Activated CD4-positive, CD25-positive, alpha-beta regulatory T cell treated with anti-CD3 and anti-CD28 coated beads, Interleukin-2, amount 50 U/mL, for 16 hours (primary cell): Measurements from ENCODE around the gene TMEM209.
"Not testable (repeated sequence)": the region's sequence is repeated elsewhere in the genome, so short reads cannot be mapped to it uniquely, and the experiment has no call there.

ENCODE experiments used
- DNase-seq: peaks from one replicate; pipeline ENCODE4 v3.0.0-alpha.2; 2020; ENCODE audit warnings: low read depth, low spot score

TMEM209 gene

DNA sequence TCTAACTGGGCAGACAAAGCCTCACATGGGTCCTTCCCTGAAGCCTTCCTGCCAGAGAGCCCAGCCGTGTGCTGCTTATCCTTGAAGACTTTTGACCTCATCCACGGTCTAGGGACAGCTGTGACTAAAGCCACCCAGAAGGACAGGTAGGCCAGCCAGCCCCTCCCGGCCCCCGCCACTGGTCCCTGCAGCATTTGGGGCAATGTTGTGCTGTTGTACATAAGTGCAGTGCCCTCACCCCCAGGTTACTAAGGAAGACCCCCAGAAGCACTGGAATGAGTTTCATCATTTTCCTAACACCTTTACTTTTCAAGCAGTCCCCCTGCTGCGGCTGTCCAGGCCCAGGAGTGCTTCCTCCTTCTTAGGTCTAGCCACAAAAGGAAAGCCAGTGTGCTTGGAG is 43.0 kb downstream of the TMEM209 start:
- DNase-seq = no peak

DNA sequence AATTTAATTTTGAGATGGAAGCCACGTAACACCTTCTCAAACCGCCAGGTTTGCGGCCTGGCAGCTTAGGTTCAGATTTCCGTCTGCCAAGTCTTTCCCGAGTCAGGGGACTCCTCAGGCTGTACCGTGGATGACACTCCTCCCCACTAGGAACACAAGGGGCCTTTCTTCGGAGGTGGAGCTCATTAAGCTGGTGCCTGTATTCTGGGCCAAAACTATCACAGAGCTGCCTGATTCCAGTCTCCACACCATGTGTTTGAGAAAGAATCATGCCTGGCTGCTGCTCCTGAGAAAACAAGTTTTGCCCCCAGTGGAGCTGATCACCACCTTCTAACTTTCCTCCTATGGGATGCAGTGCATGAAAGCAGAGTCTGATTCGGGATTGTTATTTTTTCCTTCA is 44.8 kb downstream of the TMEM209 start:
- no peak for DNase-seq

DNA sequence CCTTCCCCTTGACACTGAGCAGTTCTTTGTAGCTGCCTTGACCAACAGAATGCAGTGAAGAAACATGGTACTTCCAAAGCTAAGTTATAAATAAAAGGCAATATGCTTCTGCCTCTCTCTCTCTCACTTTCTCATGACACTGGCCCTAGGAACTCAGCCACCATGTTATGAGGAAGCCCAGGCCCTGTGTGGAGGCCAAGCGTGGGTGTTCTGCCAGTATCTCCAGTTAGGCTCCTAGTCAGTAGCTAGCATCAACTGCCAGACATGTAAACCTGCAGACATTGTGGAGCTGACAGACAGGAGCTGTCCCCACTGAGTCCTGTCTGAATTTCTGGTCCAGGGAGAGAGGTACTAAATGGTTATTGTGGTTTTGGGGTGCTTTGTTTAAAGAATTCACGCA is 45.2 kb downstream of the TMEM209 start:
- no peak for DNase-seq

DNA sequence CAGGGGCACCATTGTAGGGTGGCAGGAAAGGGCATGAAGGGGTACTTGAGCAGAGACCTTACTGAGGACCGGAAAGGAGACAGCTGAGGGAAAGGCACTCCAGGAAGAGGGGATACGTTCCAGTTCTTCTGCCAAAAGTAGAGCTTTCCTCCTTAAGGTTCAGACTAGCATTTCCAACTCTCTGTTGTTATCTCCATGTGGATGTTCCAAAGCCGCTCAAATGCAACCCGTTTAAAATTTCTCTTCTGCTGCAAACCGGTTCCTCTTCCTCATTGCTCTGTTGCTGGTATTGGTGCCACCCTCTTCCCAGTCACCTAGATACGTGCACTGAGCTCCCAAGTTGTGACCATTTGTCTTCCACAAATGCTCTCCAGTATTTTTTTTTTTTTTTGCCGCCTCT is 47.5 kb downstream of the TMEM209 start:
- no peak for DNase-seq

DNA sequence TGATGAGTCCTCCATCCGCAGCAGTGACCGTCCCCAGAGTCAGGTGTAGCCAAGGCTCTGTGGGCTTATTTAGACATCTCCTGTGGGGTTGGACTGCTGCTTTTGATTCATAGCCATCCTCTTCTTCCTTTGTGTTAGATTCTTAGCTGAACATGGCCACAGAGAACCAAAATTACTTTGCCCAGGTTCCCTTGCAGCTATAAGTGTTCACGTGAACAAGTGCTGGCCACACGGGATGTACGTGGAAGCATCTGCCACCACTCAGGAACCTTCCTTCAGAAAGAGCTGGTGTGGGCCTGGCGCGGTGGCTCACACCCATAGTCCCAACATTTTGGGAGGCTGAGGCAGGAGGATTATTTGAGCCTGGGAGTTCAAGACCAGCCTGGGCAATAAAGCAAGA is 49.1 kb downstream of the TMEM209 start:
- DNase-seq = no peak

DNA sequence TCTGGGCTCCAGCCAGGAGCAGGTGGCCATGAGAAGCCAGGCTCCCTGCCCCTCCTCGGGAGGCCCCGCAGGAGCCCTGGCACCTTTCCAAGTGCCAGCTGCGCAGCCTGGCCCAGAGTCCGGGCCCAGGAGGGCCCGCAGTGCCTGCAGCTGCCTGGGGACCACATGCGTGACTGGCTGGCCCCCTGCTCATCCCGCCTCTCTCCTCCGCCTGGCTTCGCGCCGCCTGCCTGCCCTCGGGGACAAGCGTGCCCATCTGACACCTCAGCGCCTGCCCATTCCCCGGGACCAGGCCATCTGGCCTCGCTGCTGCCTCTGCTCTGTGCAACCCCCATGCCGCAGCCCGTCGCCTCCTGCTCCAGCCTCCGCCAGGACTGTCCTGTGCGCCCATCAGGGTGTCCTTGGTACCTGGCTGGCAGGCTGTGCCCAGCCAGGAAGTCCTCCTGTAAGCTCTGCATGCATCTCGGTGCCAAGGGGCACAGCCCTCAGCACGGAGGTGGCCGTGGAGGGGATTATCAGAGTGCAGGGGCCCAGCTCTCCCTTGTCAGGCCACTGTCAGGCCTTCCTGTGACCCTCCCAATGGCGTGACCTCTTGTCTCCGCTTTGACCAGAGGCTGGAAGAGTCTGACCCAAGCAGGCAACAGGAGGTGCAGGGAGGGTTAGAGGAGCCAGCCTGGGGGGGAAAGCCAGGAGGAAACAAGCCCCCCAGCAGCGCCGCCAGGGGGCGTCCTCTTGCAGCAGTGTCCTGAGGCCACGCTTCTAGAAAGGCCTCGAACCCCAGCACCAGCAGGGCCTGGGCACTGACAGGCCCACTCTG is 50.5 kb downstream of the TMEM209 start:
- DNase-seq = no peak

DNA sequence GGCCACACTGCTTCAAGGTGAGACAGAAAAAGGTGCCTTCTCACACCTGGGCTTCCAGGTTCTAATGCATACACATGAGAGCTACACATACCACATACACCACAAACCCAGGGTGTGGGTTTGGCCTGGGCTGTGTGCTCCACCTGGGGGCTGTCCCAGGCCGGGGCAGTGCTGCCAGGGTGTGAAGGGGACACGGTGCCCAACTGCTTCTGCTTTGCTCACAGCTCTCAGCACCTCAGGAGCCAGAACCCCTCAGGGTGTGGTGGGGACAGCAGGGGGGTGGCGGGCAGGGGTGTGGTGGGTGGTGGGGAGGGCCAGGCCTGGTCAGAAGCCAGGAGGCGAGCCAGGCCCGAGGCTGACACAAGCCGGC is 51.1 kb downstream of the TMEM209 start:
- DNase-seq = no peak

DNA sequence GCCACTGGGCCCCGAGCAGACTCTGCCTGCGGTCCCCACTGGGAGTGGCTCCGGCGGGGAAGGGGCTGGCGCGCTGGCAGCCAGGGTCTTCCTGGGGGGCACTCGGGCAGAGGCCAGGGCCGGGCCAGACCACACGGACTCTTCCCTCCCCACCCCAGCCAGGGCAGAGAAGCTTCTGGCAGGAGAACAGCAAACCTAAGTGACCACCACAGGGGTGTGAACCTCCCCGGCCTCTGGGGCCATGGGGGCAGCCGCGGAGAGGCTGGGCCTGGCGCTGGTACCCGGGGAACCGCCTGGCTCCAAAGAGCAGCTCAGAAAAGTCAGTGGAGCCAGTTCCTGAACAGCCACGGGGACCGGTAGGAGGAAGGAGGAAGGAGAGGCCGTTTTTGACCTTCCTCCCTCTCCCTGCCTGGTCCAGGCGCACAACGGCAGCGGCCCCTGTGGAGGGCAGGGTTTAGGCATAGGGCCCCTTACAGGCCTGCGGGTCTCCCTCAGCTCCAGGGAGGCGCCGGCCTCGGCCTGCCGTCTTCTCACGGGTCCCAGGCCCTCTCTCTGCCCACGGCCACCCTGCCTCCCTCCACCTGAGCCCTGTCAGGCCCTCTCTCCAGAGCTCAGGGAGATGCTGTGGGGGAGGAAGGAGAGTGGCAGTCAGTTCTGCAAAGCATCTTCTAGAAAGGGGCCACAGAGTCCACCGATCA is 51.8 kb downstream of the TMEM209 start:
- DNase-seq = no peak

DNA sequence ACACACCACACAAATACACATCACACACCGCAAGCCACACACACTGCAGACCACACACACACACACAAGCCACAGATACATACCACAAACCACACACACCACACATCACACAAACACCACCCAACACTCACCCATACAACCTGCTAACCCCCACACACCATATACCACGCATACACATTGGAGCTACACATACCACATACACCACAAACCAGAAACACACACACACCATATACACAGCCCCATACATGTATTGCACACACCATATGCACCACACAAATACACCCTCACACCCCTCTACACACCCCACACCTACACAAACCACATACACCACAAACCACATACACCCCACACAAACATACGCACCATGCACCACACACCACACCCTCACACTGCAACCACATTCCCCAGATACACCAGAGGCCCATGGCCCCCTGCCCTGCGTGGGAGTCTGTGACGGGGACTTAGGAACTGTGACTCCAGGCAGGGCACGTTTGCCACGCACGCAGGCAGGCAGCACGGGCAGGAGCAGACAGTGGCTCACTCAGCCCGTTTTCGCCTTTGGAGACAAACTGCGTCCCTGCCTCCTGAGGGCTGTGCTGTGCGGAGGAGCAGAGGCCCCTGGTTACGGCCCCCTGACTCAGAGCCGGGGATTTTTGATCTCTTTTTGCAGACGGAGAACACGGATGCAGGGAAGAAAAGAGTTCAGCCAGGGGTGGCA is 52.6 kb downstream of the TMEM209 start:
- no peak for DNase-seq

DNA sequence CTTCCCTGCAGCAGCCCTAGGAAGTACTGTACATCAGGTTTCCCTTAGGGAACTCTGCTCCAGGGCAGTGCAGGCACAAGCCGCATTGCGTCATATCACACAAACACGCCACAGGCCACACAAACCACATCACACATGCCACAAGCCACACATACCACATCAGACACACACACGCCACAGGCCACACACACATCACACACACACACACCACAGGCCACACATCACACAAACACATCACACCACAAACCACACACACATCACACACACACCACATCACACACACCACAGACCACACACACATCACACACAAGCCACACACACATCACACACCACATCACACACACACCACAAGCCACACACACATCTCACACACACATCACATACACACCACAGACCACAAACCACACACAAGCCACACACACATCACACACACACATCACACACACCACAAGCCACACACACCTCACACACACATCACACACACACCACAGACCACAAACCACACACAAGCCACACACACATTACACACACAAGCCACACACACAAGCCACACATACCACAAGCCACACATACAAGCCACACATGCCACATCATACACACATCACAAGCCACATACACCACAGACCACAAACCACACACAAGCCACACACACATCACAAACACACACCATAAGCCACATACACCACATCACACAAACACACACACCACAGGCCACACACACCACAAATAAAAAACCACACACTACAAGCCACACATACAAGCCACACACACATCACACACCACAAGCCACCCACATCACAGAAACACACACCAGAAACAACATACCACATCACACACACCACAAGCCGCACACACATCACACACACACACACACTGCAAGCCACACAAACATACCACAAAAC is 53.4 kb downstream of the TMEM209 start:
- DNase-seq = no peak

DNA sequence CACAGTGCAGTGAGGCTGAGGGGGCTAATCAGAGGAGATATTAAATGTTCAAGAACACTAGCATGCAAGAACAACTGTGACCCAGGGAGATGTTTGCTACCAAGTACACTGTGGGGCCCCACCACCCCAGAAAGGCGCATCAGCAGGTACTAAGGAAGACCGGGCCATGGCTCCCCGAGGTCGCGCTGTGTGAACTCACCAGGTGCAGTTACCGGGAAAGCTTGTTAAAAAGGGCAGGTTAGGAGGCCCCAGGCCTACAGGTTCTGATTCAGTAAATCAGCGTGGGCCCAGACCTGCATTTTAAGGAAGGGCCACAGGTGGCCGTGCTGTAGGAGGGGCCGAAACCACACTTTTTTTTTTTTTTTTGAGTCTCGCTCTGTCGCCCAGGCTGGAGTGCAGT is 54.6 kb downstream of the TMEM209 start:
- DNase-seq = no peak

DNA sequence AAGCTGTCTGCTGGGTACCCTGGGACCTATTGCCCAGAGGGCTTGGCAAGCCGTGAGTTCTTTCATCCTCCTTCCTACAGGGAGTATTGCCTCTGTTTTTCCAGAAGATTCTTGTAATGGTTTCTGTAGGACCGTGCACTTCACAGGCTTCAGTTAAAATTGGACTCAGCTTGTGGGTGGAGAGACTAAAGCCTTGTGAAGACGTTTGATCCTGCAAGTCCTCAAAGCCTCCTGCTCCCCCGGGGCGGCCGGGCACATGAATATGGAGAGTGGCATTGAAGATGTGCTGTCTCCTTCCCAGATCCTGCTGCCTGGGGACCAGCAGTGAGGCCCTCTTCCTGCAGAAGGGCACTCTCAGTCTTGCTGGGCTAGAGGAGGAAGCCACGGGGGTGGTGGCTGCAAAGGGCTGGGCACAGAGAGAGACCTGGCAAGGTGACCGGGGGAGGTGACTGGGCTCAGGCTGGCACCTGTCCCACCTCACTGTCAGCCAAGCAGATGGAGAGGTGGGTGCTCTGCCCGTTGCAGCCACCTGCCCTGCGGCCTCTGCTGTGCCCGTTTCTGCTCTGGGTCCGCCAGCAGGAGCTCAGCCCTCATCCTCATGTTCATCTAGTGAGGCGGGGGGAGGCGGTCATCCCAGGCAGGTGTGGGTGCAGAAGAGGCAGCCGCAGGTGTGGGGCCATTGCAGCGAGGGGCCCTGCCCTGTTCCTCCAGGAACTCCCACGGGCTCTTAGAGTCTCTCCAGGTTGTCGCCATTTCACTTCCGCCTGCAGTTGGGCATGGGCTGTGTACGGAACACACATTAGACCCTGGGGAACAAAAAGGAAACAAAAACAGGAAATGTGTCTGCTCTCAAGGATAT is 55.7 kb downstream of the TMEM209 start:
- no peak for DNase-seq

DNA sequence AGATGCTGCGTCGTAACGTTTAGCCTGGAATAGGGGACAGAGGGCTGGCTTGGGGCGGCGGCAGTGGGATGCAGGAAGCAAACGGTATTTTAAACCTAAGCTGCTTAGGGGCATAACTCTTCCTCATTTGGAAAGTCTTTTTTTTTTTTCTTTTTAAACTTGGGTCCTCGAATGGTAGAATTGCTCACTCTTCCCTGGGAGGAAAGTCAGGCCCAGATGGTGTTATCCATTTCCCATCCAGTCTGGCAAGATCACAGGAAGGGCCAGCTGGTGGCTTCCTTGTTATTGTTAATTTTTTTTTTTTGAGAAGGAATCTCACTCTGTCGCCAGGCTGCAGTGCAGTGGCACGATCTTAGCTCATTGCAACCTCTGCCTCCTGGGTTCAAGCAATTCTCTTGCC is 56.6 kb downstream of the TMEM209 start:
- no peak for DNase-seq

DNA sequence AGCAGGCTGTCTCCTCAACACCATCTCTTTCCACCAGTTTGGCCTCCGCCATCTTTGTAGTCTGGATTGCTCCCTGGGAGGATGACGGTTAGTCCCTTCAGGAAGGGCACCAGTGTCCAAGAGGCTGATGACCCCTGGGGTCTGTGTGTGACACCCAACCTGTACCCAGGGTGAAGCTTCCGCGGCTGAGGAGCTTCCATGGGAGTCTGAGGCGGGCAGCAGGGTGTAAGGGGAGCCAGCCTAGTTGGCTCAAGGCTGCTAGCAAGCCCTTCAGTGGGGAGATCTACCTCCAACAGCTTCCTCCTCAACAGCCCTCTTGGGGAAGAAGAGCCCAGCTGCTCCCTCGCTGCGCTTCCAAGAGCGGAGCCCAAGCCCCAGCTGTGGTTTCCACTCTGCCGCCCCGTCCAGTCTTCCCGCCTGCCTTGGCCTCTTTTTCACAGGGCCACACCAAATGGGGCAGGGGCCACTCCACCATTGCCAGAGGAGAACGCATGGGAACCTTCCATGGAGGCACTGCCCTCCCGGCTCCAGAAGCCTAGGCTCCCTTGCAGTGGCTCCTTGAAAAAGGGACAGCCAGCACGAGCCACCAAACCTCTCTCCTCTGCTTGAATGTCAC is 57.4 kb downstream of the TMEM209 start:
- no peak for DNase-seq

DNA sequence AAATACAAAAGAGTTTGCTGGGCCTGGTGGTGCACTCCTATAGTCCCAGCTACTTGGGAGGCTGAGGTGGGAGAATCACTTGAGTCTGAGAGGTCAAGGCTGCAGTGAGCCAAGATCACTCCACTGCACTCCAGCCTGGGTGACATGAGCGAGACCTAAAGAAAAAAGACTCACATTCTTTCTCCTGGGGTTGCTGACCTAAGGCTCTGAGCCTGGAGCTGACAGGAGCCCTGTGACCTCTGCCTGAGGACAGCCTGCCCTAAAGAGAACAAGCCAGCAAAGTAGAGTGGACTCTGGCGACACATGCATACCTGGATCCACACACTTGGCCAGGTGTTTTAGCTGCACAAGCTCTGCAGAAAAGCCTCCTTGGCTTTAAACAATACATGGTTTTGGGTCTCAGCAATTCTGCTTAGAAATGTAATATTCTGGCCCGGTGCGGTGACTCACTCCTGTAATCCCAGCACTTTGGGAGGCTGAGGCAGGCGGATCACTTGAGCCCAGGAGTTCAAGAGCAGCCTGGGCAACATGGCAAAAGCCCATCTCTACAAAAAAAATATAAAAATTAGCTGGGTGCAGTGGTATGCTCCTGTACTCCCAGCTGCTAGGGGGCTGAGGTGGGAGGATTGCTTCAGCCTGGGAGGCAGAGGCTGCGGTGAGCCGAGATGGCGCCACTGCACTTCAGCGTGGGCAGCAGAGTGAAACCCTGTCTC is 58.4 kb downstream of the TMEM209 start:
- no peak for DNase-seq

DNA sequence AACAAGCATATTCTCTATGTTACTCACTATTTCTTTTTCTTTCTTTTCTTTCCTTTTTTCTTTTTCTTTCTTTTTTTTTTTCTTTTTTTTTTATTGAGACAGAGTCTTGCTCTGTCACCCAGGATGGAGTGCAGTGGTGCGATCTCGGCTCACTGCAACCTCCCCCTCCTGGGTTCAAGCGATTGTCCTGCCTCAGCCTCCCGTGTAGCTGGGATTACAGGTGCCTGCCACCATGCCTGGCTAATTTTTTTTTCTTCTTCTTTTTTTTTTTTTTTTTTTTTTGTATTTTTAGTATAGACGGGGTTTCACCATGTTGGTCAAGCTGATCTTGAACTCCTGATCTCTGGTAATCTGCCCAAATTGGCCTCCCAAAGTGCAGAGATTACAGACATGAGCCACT is 59.1 kb downstream of the TMEM209 start:
- not testable (repeated sequence) for DNase-seq

DNA sequence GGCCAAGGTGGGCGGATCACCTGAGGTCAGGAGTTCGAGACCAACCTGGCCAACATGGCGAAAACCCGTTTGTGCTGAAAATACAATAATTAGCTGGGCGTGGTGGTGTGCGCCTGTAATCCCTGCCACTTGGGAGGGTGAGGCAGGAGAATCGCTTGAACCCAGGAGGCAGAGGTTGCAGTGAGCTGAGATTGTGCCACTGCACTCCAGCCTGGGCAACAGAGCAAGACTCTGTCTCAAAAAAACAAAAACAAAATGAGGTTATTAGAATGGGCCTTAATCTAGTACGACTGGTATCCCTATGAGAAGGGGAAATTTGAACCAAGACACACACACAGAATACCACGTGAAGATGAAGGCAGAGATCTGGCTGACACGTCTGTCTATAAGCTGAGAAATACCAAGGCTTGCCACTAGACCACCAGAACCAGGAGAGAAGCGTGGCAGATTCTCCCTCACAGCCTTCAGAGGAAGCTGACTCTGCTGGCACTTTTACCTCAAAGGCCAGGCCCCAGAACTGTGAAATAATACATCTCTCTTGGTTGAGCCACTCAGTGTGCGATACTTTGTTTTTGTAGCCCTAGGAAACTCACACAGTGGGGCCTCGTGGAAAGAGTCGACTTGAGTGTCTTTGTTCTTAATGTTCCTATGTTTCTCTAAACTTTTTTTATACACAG is 59.6 kb downstream of the TMEM209 start:
- no peak for DNase-seq

DNA sequence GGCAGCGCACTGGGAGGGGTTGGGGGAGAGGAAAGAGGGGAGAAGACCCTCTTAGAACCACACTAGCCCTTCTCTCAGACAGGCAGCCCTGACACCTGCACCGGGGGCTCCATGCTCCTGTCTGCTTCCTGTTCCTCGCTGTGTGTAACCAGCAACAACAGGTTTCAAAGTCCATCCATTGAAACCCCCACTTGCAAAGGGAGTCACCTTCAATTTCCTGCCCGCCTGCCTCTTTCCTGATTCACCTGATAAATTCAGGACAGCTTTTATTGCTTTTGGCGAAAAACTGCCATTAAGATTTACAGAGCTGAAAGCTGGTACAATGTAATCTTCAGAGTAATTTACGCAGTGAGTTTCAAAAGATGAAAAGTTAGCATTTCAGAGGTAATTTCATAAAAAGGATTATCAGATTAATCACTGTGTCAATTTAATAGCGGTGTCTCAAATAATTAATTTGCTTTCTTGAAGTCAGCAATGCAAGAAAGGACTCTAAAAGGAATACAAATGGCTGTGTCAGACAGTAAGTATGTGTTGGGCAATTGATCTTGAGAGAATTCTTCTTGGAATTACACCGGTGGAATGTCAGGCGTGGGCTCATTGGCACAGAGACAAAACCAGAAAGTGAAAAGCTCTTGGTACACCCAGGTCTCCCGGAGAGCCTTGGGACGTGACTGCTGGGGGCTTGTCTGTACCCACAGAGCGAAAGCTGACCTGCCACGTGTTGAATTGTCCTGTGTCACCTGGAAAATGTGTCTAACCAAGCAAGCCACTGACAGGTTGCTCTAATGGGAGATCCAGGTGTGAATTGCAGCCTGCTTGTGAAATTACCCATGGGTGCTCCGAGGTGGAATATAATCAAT is 60.7 kb downstream of the TMEM209 start:
- no peak for DNase-seq
